H1 (cell line): ENCODE data around the gene API5. TPM values are rescaled to one million over a fixed set of nuclear protein-coding genes. Genes with fewer than 3 reads are reported as not detected.

ENCODE experiments used
- FOSL1 ChIP-seq: IDR thresholded peaks from 2 replicates; pipeline ENCODE4 v1.6.1; 2011; ENCODE audit warnings: mild to moderate bottlenecking, low read depth, low read length, moderate library complexity; ENCODE audit not compliant: insufficient read depth
- POLR2A ChIP-seq, 2 experiments: IDR thresholded peaks; 1 replicate in 1 of 2; 2 replicates in 1 of 2; pipeline ENCODE4 v1.6.1; 2011; ENCODE audit warnings: low read depth in 2 of 2, low read length in 2 of 2, mild to moderate bottlenecking in 2 of 2; ENCODE audit errors: control extremely low read depth in 1 of 2
- polyA plus RNA-seq, 7 experiments: library from polyadenylated mRNA; depleted of rRNA in 3 of 7; stranded (reverse) in 5 of 7; unstranded in 2 of 7; fragments of >200 nt in 5 of 7; fragments of 200-250 nt in 2 of 7; gene quantifications; 1 replicate in 5 of 7; 2 replicates in 1 of 7; 4 replicates in 1 of 7; pipeline versions ENCODE4 v1.2.1 to v1.2.3, GENCODE V29; 2011 to 2013; ENCODE audit warnings: missing spikeins in 2 of 7, mixed read lengths in 2 of 7
- total RNA-seq: library from RNA; stranded (reverse); fragmentation: NEBNext Ultra II Directional; extraction: Animal tissue kit (Norgen Biotek cat#: 25700); gene quantifications from 2 replicates; pipeline ENCODE4 v1.2.1, GENCODE V29; 2021
- TF ChIP-seq, protein P1 (sequence below): IDR thresholded peaks from 2 replicates; pipeline ENCODE4 v1.6.1; 2012; ENCODE audit warnings: inconsistent platforms

API5 gene
- total and polyA plus RNA-seq, 2 of the 8 experiments (the other 6 are each of a cell fraction or from before 2014, with no cell fraction given): 39.1 to 155 TPM

GRCh38 chr11:43358279-43358800 lies 46.5 kb downstream of the API5 start (continued):
- TF ChIP-seq POLR2A (IDR thresholded peaks at IDR 0.05; ENCODE audit: control extremely low read depth in 1 of 2, low read depth in 2 of 2, low read length in 2 of 2): no peak
- TF ChIP-seq FOSL1: no peak
- TF ChIP-seq, protein P1, sequence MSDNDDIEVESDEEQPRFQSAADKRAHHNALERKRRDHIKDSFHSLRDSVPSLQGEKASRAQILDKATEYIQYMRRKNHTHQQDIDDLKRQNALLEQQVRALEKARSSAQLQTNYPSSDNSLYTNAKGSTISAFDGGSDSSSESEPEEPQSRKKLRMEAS: no peak
